NCI-H128 (cell line): Measurements from ENCODE around the gene VEZF1.

Experiments used
- DNase-seq: peaks from one replicate; lab custom pipeline; 2025; ENCODE audit not compliant: unreplicated experiment; lab: John Stamatoyannopoulos, UW

VEZF1 gene

DNA sequence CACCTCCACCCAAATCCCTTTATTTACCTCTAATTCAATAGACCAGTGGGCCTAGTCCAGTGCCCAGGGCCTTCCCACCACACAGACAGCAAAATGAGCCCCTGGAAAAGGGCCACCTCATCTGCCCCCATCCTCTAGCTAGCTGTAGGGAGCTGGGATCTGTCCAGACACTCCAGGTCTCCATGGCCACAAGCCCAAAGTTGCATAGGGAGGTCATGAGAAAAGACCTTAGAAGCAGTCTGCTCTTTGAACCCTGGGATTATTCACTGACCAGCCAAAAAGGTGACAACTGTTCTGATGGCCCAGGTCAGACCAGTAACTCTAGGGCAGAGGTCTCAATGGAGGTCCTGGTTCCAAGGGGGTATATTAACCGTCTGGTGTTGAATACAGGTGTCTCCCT lies 34.8 kb downstream of the VEZF1 start:
- no peak for DNase-seq

DNA sequence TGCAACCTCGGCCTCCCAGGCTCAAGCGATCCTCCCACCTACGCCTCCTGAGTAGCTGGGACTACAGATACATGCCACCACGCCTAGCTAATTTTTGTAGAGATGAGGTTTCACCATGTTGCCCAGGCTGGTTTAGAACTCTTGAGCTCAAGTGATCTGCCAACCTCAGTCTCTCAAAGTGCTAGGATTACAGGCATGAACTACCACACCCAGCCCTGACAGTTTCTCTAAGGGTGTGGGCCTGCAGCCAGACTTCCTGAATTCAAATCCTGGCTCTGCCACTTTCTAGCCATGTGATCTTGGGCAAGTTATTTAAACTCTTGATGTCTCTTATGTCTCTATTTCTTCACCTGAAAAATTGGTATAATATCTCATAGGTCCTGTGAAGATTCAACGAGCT lies 38.4 kb downstream of the VEZF1 start:
- no peak for DNase-seq

DNA sequence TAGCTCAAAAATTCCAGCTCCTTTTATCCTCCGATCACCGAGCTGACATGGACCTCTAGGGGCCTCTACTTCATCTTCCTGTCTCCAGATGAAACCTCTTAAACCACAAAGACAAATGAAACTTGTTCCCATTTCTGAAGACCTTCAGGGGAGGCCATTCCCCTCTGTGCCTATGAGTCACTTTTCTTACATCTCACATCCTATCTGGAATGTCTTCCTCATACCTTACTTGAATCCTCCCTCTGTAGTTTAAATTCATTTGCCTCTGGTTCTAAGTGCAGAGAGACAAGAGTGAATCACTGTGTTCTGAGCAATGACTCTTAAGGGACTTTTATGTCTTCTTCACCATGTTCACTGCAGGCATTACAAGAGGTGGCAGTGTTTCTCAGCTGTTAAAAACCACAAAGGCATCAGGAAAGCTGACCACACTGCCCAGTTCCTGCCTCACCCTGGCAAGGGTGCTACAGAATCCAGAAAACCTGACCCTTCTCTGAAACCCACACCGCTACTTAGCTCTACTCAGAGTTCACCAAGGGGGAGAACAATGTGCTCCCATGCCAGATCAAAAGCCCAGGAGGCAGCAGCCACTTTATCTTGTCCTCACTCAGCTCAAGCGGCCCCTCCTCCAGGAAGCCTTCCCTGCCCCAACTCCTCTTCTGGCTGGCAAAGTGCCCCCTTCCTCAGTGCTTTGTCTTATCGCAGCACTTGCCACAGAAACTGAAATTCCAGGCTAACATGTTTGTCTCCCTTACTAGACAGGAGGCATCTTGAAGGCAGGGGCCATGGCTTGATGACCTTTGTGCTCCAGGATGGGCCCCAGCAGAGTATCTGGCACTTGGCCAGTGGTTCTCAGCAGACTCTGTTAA lies 39.3 kb downstream of the VEZF1 start:
- no peak for DNase-seq

DNA sequence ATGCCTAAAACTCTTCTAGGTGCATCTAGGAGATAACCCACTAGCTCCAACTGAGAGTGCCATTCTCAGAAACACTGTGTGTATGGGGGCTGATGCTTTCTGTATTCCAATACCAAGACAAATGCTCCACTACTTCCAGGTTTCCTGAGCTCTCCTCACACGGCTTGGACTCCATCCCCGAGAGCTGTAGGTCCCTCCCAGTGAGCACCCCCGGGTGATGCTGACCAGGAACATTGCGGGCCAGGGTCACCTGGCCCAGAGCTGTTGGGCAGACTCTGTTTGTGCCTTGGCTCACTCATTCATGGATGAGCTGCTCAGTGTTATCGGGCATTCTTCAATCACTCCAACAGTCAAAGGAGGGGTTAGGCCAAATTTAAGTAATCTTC lies 39.9 kb downstream of the VEZF1 start:
- DNase-seq, result no peak

DNA sequence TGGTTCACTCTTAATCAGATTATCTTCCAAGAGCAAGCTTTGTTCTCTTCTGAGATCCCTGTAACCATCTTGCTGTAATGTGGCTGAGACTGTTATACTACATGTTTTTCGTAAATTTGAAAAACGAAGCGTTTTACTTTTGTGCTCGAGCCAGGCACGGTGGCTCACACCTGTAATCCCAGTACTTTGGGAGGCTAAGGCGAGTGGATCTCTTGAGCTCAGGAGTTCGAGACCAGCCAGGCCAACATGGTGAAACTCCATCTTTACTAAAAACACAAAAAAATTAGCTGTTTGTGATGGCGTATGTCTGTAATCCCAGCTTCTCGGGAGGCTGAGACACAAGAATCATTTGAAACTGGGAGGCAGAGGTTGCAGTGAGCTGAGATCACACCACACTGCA lies 40.7 kb downstream of the VEZF1 start:
- DNase-seq, result no peak

DNA sequence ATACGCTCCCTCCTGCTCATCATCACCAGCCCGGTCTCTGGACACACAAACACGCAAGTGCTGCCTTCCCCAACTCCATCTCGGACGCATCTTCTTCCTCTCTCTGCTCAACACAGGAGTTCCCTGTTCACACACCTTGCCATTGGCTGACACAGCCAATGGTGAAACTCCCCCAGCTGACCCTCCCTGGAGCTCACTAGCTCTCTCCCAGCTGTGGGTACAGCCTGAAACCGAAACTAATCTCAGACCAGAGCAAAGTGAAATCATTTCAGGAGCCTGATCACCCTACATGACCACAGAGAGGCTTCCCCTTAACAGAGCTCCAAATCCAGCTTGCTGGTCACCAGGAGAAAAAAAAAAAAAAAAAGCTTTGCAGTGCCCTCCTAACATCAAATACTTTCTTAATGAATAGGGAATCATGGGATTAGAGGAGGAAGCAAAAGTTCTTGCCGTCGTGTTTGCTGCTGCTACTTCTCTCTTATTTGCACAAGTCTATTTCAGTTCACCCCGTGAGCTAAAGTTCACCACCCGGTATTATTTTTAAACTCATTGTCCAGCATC lies 41.2 kb downstream of the VEZF1 start:
- no peak for DNase-seq

DNA sequence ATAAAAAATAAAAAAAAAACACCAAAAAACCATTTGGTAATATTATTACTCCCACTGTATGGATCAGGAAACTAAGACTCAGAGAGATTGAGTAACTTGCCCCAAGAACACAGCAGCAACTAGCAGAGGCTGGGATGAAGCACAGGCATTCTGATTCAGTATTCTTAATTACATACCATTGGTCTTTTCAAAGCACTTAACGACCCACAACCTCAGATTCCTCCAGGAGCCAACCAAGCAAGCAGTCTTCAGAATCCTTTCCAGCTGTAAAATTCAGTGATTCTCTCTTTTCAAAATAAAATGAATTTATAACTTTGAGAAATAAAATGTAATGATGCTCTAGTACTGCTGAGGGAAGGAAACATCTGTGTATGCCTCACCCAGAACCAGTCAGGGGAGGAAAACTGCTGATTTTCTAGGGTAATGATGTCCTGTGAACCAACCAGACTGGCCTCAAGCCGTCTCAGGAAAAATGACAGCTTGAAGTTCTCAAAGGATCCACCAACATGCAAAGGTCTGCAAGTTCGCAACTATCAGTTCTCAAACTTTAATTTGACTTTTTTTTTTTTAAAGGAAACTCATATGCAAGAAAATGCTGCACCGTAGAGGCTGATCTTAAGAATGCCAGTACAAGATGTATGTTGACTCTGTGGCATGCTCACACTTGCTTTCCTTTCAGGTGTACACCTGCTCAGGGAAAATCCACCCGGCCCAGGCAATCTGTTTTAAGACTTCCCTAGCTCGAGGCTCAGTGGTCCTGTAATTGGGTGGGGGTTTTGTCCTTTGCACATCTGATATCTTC lies 41.9 kb downstream of the VEZF1 start:
- DNase-seq, result no peak

DNA sequence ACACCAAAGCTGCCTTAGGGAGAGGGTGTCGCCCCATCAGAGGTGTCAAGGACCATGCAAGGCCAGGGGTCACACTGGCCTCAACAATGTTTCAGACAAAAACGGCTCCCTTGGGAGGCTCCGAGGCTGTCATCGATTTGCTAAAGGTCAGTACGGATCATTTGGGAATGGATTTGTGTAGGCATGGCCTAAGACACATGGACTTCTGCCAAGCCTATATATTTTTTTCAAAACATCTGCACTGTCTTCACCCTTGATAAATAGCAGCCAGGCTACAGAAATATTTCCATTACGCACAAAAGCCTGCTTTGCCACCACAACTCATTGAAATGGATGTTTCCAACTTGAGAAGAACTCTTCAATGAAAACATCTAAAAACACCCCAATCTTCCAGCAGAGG lies 43.1 kb downstream of the VEZF1 start:
- no peak for DNase-seq

DNA sequence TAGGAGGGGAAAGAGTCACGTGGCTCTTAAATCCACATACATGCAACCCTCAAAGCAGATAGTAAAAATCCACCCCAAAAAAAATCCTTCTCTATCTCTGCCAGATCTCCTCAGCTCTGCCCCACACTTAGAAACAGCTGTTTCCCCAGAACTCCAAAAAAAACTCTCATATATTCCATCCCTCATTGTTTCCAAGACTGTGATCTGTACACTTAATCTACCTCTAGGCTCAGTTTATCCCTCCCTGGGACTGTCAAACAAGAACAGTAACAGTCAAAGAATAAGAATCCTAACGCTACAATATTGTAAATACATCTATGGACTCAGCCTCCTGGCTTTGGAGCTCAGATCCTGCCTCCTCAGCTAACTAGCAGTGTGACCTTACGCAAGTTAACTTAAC lies 44.4 kb downstream of the VEZF1 start:
- DNase-seq, result no peak

DNA sequence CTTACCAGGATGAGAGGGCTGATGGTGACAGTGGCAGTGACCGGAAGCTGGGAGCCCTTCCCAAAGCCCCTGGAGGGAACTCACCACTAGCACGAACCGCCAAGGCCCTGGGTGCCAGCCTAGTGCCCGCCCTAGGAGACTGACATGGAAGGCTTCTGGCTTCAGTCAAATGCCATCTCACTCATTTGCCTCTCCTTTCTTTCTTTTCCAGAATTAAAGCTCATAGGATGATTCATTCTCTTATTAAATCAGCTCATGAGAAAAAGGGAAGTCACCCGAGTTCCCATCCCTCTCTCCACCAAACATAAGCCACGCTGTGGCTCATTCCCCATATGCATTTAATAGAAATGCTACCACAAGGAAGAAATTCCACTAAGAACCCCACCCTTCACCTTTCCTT lies 44.9 kb downstream of the VEZF1 start:
- no peak for DNase-seq

DNA sequence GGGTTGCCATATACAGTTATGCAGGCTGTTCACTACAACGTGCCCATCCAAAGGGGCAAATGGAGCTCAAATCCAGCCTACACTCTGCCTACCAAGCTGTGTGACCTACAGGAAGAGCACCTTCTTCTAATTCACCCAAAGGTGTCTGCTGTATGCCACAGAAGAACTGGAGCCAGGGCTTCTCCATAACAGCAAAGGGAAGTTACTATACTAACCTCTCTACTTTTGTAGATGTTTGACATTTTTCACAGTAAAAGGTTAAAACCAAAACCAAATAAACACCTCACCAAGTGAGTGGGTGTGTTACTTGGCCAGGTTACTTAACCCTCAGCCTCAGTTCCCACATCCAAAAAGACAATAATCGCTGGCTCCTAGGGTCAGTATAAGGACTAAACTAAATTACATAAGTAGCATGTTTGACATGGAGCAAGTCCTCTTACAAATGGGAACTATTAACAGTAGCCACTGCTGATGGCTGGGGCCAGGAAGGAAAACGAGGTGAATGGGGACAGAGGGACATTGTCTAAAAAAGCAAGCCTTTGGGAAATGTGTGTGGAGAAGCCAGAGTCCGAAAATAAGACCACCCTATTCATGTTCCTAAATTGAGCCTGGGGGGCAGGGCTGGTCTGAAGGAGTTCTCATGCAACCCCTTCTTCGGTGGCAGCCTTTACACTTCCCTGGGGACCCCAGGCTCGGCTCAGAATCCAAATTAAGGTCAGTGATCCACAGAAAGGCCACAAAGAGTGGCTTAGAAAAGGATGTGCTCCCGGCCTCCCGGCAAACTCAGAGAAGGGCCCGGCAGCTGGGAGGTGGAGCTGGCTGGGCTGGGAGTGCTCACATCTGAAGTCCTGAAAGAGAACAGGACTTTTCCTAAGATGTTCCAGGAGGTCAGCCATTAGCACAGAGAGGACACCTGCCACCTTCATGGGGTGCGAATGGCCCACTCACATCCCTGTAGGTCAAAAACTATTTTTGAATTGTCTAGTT lies 46.4 kb downstream of the VEZF1 start:
- DNase-seq, result no peak

DNA sequence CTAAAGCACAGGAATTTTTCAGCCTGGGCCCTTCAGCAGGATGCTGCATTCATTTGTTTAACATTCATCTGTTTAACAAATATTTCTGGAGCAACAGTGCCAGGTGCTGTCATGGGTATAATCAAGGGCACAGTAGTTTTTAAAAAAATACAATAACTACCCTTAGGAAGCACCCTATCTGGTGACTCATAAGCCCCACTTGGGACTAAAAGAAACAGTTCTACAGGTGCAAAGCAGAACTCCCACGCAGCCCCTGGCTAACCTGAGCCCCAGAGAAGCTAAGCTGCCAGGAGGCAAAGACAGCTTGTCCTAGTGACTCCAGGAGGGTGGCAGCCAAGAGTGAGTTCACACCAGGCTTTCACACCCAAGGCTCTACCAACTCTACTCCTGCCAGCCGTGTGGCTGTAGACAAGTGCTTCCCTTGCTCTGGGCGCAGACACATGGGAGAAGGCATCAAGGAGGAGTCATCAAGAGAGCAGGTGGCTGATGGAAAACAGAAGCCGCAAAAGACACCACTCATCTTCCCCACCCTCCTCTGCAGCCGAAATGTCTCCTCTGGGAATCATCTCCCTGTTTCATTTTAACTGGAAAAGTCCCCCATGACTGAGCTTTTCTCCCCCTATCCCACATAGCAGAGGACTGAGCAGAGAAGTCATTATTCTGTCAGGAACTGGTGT lies 47.3 kb downstream of the VEZF1 start:
- no peak for DNase-seq

DNA sequence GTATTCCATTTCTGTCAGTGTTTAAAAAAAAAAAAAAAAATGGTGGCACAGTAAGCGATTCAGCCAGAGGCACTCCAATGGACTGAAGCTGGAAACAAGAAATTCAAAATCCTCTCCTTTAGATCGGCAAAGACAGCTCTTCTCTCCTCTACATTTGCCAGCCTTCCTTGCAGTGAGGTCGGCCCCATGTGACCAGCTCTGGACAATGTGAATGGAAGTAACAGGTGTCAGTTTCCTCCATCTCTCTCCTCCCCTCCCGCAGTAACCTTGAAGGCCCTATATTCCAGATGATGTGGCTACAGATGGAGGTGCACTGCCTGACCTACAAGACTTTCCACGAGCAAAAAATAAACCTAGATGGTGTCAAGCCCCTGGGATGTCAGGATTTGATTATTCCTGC lies 47.8 kb downstream of the VEZF1 start:
- no peak for DNase-seq

DNA sequence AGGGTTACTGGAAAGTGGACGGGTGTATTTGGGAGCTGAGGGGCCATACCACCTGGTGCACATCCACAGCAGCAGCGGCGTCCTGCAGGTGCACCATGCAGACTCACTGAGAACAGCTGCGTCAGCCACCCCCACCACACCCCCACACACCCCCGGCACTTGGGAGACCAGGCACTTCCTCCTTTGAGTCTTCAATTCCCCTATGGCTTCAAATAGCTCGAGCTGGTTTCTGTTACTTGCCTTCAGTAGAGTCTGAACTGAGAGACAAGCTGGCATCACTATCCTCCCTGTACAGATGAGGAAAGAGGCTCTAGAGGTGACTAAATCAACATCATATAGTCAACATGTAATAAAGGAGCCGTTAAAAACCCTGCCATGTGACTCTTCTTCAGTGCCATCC lies 48.3 kb downstream of the VEZF1 start:
- DNase-seq, result no peak

DNA sequence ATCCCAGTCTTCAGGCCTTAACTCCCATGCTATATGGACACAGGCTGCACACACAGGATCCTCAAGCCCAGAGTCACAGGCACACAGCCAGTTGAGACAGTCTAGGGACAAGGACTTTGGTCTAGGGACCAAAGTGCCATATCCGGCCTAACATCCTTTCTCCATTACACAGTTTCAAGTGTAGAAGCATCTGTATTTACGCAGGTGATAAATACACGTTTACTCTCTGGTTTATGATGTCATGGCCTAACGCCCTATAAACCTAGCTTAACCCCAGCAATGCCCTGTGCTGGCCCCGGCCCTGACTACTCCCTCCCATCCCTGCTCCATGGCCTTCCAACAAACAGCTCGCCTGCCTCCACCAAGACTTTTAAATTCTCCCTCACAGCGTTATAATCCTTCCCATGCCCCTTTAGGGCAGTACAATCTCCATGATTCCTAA lies 50.0 kb downstream of the VEZF1 start:
- DNase-seq, result no peak

DNA sequence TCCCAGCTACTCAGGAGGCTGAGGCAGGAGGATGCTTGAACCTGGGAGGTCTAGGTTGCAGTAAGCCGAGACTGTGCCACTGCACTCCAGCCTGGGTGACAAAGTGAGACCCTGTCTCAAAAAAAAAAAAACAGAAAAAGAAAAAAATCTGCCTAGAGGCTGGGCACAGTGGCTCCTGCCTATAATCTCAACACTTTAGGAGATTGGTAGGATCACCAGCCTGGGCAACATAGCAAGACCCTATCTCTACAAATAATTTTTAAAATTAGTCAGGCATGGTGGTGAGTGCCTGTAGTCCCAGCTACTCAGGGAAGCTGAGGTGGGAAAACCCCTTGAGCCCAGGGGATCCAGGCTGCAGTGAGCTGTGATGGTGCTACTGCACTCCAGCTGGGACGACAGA lies 50.6 kb downstream of the VEZF1 start:
- DNase-seq, result no peak

DNA sequence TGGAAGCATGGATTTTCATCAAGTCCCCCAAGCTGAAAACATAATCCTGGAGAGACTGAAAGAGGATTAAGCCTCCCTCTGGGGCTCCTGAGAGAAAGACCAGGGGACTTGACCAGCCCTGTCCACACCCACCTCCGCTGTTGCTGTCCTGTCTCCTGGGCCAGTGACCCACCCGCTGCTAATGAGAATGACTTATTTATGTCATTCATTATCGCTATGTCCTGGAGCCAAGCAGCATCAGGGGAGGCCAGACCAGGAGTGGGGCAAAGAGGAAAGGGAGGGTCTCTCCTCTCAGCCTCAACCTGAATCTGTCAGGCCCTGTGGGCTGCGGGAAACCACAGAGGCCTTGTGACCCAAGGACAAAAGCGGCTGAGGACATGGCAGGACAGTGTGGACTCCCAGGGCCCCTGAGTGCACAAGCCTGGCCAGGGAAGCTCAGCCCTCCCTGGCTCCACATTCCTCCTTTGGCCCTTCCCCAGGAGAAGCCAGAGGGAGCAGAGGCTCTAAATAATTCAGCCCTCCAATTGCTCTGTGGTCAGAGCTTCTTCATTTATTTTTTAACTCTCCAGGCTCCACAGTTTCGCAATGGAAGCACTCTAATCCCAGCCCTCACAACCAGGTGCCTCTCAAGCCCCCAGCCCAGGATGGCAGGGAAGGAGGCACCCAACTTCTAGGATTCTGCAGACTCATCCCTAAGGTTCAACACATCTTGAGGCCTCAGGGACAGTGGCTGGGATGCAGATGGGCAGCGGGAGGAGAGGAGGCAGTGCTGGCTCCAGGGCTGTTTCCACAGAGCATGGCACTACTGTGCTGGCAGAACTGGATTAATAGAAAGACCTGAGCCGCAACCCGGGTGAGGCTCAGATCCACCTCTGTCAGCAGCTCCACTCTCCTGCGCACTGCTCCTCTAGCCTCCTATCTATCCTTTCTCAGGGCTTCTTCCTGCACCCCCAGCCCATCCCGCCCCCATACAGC lies 51.9 kb downstream of the VEZF1 start:
- no peak for DNase-seq

DNA sequence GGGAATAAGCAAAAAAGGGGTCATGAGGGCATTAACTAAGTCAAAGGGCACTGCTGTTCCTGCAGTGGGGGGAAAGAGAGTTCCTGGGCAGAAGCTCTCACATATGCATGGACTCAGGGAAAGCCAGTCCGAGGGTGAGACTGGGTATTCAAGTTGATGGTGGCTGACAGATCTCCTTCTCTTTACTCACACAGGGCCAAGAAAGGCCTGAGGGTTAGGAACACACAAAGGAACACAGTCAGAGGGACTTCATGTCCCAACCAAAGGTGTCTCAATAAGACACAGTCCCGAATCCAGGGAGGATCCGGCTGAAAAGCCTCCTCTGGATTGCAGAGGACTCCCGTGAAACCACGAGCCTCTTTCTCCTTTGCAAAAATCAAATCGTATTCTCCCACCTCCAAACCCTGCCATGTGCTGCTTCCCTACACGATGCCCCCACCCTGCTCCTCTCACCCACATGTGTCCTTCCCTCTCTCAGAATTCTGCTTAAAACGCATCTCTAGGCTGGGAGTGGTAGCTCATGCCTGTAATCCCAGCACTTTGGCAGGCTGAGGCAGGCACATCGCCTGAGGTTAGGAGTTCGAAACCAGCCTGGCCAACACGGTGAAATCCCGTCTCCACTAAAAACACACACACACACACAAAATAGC lies 56.4 kb downstream of the VEZF1 start:
- no peak for DNase-seq

DNA sequence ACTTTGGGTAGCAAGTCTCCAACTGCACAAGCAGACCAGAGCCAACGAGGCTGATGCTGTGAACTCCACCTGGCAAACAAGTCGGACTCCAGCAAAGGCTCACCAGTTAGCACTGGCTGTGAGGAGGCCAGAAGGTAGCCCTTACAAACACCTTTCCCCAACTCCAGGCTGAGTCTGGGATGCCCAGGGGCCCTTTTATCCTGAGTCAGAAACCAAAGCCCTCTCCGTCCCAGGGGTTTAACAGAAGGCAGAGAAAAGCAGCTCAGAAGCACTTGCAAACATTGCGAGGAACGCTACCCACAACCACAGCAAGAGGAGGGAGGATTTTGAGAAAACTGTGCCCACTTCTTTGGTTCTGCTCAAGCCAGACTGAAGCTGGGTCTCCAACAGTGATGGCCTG lies 57.8 kb downstream of the VEZF1 start:
- no peak for DNase-seq
